Measurements from ENCODE around the gene DERL3.

The DERL3 gene

DNA sequence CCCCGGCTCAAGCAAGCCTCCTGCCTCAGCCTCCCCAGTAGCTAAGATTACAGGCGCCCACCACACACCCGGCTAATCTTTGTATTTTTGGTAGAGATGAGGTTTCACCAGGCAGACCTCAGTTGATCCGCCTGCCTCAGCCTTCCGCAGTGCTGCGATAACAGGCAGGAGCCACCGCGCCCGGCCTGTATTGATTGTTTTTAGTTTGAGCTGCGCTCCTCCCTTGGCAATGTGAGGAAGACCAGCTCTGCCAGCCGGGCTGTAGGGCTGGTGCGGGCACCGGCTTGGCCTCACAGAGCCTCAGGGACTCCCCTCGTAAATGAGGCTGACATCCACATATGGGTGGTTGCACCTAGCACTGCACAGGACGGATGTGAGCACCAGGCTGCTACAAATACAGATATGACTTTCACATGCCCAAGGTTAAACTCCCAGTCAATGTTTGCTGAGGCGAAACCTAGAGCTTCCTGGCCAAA lies 11.4 kb upstream of the DERL3 start:
- Histone ChIP-seq H3K9ac (ENCODE audit: low read depth, low read length, poor library complexity, severe bottlenecking) (no peak overlapping the region), H3F3A (ENCODE audit: low read depth) (no peaks in the 10 kb centered on the region), H3K4me1 (ENCODE audit: insufficient read depth, low read length, poor library complexity, severe bottlenecking) (peaks cover 2% of the 10 kb centered on the region), H3K4me2 (ENCODE audit: low read depth, low read length, poor library complexity, severe bottlenecking) (no peak overlapping the region), H2AFZ (ENCODE audit: low read length) (no peak overlapping the region), H3K79me2 (ENCODE audit: insufficient read depth, low read length) (no peaks in the 10 kb centered on the region), H3K9me3 (ENCODE audit: insufficient read depth, low read depth, low read length) (no peaks in the 10 kb centered on the region), H3K36me3 (ENCODE audit: insufficient read depth, low read length) (no peaks in the 10 kb centered on the region), H4K20me1 (ENCODE audit: insufficient read depth, low read length, poor library complexity, severe bottlenecking) (no peaks in the 10 kb centered on the region), H3K4me3 (ENCODE audit: low read length, poor library complexity, severe bottlenecking) (no peak overlapping the region), H3K27me3 (ENCODE audit: insufficient read depth, low read length, poor library complexity, severe bottlenecking) (no peaks in the 10 kb centered on the region), H3K9me2 (replicated peaks; ENCODE audit: low read depth, low read length) (no peaks in the 10 kb centered on the region)
- TF ChIP-seq EZH2phosphoT487 (IDR thresholded peaks at IDR 0.05; ENCODE audit: borderline replicate concordance) (no peak), CTCF (conservative IDR thresholded peaks at IDR 0.05; ENCODE audit: low read length) (no peak)

DNA sequence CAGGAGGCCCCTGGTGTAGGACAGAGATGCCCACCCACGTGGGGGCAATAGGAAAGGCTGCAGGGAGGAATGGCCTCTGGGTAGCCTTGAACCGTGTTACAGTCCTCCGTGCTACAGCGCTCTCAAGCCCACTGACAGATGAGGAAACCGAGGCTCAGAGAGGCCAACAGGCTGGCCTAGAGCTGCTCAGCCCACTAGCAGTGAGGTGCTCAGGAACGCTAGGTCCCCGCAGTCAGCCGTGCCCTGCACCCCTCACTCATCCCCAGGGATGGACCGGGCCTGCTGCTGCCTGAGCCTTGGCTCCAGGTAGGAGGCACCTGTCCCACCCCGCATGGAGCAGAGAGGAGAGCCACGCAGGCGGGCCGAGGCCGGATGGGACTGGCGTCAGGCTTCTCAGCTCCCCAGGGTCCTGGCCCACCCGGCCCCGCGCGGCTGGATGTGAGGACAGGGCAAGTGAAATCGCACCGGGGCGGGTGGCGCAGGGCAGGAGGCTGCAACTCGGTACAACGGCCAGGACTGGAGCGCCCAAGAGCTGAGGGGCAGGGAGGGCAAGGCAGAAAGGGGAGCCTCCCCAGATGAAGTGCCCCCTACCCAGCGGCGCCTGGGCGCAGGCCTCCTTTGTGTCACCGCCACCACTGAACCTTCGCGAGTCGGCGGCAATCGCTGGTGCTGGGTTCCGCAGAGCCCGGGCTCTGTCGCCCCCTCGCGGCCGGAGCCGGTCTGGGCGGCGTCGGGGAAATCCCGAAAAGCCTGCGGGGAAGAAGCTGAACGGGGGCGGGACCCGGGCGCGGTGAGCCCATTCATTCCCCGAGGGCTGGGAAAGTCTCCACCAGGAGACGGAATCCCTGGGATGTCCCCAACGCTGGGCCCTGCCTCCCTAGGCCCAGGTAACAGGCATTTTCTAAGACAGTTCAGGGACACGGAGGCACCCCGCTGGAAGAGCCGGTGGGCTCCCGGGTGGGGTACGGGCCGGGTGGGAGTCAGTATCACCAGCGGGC lies 10.5 kb upstream of the DERL3 start:
- Histone ChIP-seq H3F3A (ENCODE audit: low read depth) (no peaks in the 10 kb centered on the region), H2AFZ (ENCODE audit: low read length) (peak overlapping the region; percentile 88), H3K9me3 (ENCODE audit: insufficient read depth, low read depth, low read length) (no peaks in the 10 kb centered on the region), H3K4me1 (ENCODE audit: insufficient read depth, low read length, poor library complexity, severe bottlenecking) (peaks cover 10% of the 10 kb centered on the region), H3K9ac (ENCODE audit: low read depth, low read length, poor library complexity, severe bottlenecking) (peak overlapping the region; percentile 35), H3K79me2 (ENCODE audit: insufficient read depth, low read length) (no peaks in the 10 kb centered on the region), H4K20me1 (ENCODE audit: insufficient read depth, low read length, poor library complexity, severe bottlenecking) (no peaks in the 10 kb centered on the region), H3K36me3 (ENCODE audit: insufficient read depth, low read length) (no peaks in the 10 kb centered on the region), H3K27me3 (ENCODE audit: insufficient read depth, low read length, poor library complexity, severe bottlenecking) (no peaks in the 10 kb centered on the region), H3K4me2 (ENCODE audit: low read depth, low read length, poor library complexity, severe bottlenecking) (peak overlapping the region; percentile 25), H3K9me2 (replicated peaks; ENCODE audit: low read depth, low read length) (no peaks in the 10 kb centered on the region), H3K4me3 (ENCODE audit: low read length, poor library complexity, severe bottlenecking) (no peak overlapping the region)
- TF ChIP-seq CTCF (conservative IDR thresholded peaks at IDR 0.05; ENCODE audit: low read length) (peak; percentile 85), EZH2phosphoT487 (IDR thresholded peaks at IDR 0.05; ENCODE audit: borderline replicate concordance) (no peak)

- Histone ChIP-seq H3F3A (ENCODE audit: low read depth) (no peaks in the 10 kb centered on the region), H3K36me3 (ENCODE audit: insufficient read depth, low read length) (no peaks in the 10 kb centered on the region), H3K4me3 (ENCODE audit: low read length, poor library complexity, severe bottlenecking) (no peak overlapping the region), H3K4me1 (ENCODE audit: insufficient read depth, low read length, poor library complexity, severe bottlenecking) (peaks cover 12% of the 10 kb centered on the region), H3K4me2 (ENCODE audit: low read depth, low read length, poor library complexity, severe bottlenecking) (no peak overlapping the region), H4K20me1 (ENCODE audit: insufficient read depth, low read length, poor library complexity, severe bottlenecking) (no peaks in the 10 kb centered on the region), H3K79me2 (ENCODE audit: insufficient read depth, low read length) (no peaks in the 10 kb centered on the region), H3K27me3 (ENCODE audit: insufficient read depth, low read length, poor library complexity, severe bottlenecking) (no peaks in the 10 kb centered on the region), H3K9me2 (replicated peaks; ENCODE audit: low read depth, low read length) (no peaks in the 10 kb centered on the region), H2AFZ (ENCODE audit: low read length) (no peak overlapping the region), H3K9ac (ENCODE audit: low read depth, low read length, poor library complexity, severe bottlenecking) (peak overlapping the region; percentile 26), H3K9me3 (ENCODE audit: insufficient read depth, low read depth, low read length) (no peaks in the 10 kb centered on the region)
- no peak for TF ChIP-seq EZH2phosphoT487 (IDR thresholded peaks at IDR 0.05; ENCODE audit: borderline replicate concordance)
- no peak for TF ChIP-seq CTCF (conservative IDR thresholded peaks at IDR 0.05; ENCODE audit: low read length)
Measured at GRCh38 chr22:23847991-23848864, 9.4 kb upstream of the DERL3 start.
